Hindlimb muscle (tissue), 1 donor: ENCODE measurements around the gene GRID1. TPM values are rescaled to one million over a fixed set of nuclear protein-coding genes. Genes with fewer than 3 reads are reported as not detected.
"Not testable (repeated sequence)": the region's sequence is repeated elsewhere in the genome, so short reads cannot be mapped to it uniquely, and the experiment has no call there.

Source experiments
- DNase-seq: peaks from one replicate; pipeline ENCODE4 v3.0.0-alpha.2; 2013
- polyA plus RNA-seq: library from polyadenylated mRNA; unstranded; fragments of 120-200 nt; gene quantifications from one replicate; pipeline ENCODE4 v1.2.1, GENCODE V29; 2013; ENCODE audit not compliant: insufficient read length

GRID1 gene
- polyA plus RNA-seq, 1 donor = 3.0 TPM

GRCh38 chr10:86130041-86130440, 236.6 kb downstream of the GRID1 start:
- no peak for DNase-seq

- DNase-seq = no peak
These were observed 238.2 kb downstream of the GRID1 start for GRCh38 chr10:86128360-86128759.

GRCh38 chr10:86127274-86127819, 239.2 kb downstream of the GRID1 start:
- DNase-seq = peak; percentile 17

GRCh38 chr10:86124734-86125133, 241.9 kb downstream of the GRID1 start:
- no peak for DNase-seq

GRCh38 chr10:86123715-86124114, 242.9 kb downstream of the GRID1 start:
- no peak for DNase-seq

- no peak for DNase-seq
These were observed 243.3 kb downstream of the GRID1 start for GRCh38 chr10:86123304-86123703.

GRCh38 chr10:86122646-86123045, 243.9 kb downstream of the GRID1 start:
- DNase-seq = no peak

- no peak for DNase-seq
These were observed 245.4 kb downstream of the GRID1 start for GRCh38 chr10:86121200-86121599.

GRCh38 chr10:86117051-86117450, 249.5 kb downstream of the GRID1 start:
- no peak for DNase-seq

GRCh38 chr10:86113983-86114382, 252.6 kb downstream of the GRID1 start:
- DNase-seq = no peak

- no peak for DNase-seq
These were observed 253.1 kb downstream of the GRID1 start for GRCh38 chr10:86113501-86113900.

- DNase-seq = no peak
These were observed 253.6 kb downstream of the GRID1 start for GRCh38 chr10:86113044-86113443.

- DNase-seq = no peak
These were observed 254.6 kb downstream of the GRID1 start for GRCh38 chr10:86111902-86112545.

- DNase-seq = no peak
These were observed 256.3 kb downstream of the GRID1 start for GRCh38 chr10:86110156-86110786.

GRCh38 chr10:86109421-86109820, 257.2 kb downstream of the GRID1 start:
- no peak for DNase-seq

GRCh38 chr10:86108696-86109095, 257.9 kb downstream of the GRID1 start:
- no peak for DNase-seq

GRCh38 chr10:86107611-86108310, 258.8 kb downstream of the GRID1 start:
- DNase-seq = not testable (repeated sequence)

- DNase-seq = no peak
These were observed 259.5 kb downstream of the GRID1 start for GRCh38 chr10:86107131-86107530.

GRCh38 chr10:86106616-86107015, 260.0 kb downstream of the GRID1 start:
- no peak for DNase-seq

GRCh38 chr10:86105640-86106039, 261.0 kb downstream of the GRID1 start:
- no peak for DNase-seq

- DNase-seq = no peak
These were observed 261.4 kb downstream of the GRID1 start for GRCh38 chr10:86105181-86105580.

GRCh38 chr10:86104611-86105145, 261.9 kb downstream of the GRID1 start:
- DNase-seq = no peak

- DNase-seq = no peak
These were observed 262.4 kb downstream of the GRID1 start for GRCh38 chr10:86104156-86104555.
